OCI-LY1 (cell line): ENCODE results near the gene COLGALT1.

Experiments used
- H2AFZ ChIP-seq: fragments of 200-600 bp; sonication (generic), shearing (Covaris generic); 2 replicates; pipeline ENCODE4 v1.6.0; 2014; ENCODE audit warnings: antibody characterized with exemption, mild to moderate bottlenecking, low read length
- H3F3A ChIP-seq: fragments of 200-600 bp; sonication (generic), shearing (Covaris generic); 2 replicates; pipeline ENCODE4 v1.6.0; 2014; ENCODE audit warnings: mild to moderate bottlenecking, antibody characterized with exemption, low read length, moderate library complexity; ENCODE audit not compliant: insufficient read depth
- H3K27ac ChIP-seq: fragments of 200-600 bp; sonication (generic); 2 replicates; pipeline ENCODE4 v1.5.1; 2014; ENCODE audit warnings: low read length, mixed run types, mild to moderate bottlenecking, low read depth; ENCODE audit not compliant: poor library complexity, severe bottlenecking
- H3K27me3 ChIP-seq: fragments of 200-600 bp; sonication (generic); 2 replicates; pipeline ENCODE4 v1.6.0; 2014; ENCODE audit warnings: antibody characterized with exemption, mild to moderate bottlenecking, low read length, moderate library complexity; ENCODE audit not compliant: insufficient read depth
- H3K36me3 ChIP-seq: fragments of 200-600 bp; sonication (generic); 2 replicates; pipeline ENCODE4 v1.6.1; 2014; ENCODE audit warnings: mild to moderate bottlenecking, antibody characterized with exemption, low read length, moderate library complexity, mixed read lengths; ENCODE audit not compliant: insufficient read depth
- H3K4me1 ChIP-seq: fragments of 200-600 bp; sonication (generic); 2 replicates; pipeline ENCODE4 v1.5.1; 2014; ENCODE audit warnings: mild to moderate bottlenecking, low read length, moderate library complexity; ENCODE audit not compliant: insufficient read depth, severe bottlenecking
- H3K4me2 ChIP-seq: fragments of 200-600 bp; sonication (generic), shearing (Covaris generic); 2 replicates; pipeline ENCODE4 v1.6.1; 2014; ENCODE audit warnings: low read length
- H3K4me3 ChIP-seq: fragments of 200-600 bp; sonication (generic); 2 replicates; pipeline ENCODE4 v1.5.1; 2014; ENCODE audit warnings: low read length, low read depth, mild to moderate bottlenecking, mixed read lengths; ENCODE audit not compliant: poor library complexity, severe bottlenecking
- H3K79me2 ChIP-seq: fragments of 200-600 bp; shearing (Covaris generic); 2 replicates; pipeline ENCODE4 v1.6.1; 2016; ENCODE audit warnings: mixed run types, low read length, mixed read lengths; ENCODE audit not compliant: insufficient read depth
- H3K9ac ChIP-seq: fragments of 200-600 bp; sonication (generic), shearing (Covaris generic); 2 replicates; pipeline ENCODE4 v1.6.1; 2014; ENCODE audit warnings: mild to moderate bottlenecking, low read length, mixed read lengths
- H3K9me2 ChIP-seq: fragments of 200-600 bp; sonication (generic), shearing (Covaris generic); 2 replicates; pipeline ENCODE4 v1.6.1; 2014; ENCODE audit warnings: low read depth, mild to moderate bottlenecking, low read length, mixed read lengths
- H3K9me3 ChIP-seq: fragments of 200-600 bp; shearing (Covaris generic); 2 replicates; pipeline ENCODE4 v1.6.1; 2014; ENCODE audit warnings: low read length, mixed read lengths
- H4K20me1 ChIP-seq: fragments of 200-600 bp; sonication (generic), shearing (Covaris generic); 2 replicates; pipeline ENCODE4 v1.6.0; 2016; ENCODE audit warnings: mild to moderate bottlenecking, low read length; ENCODE audit not compliant: insufficient read depth
- EZH2 ChIP-seq: fragments of 200-600 bp; sonication (generic), shearing (Covaris generic); IDR thresholded peaks from 2 replicates; pipeline ENCODE4 v1.8.0; 2017; ENCODE audit warnings: borderline replicate concordance, mixed run types, mild to moderate bottlenecking, antibody characterized with exemption, low read length, moderate library complexity, mixed read lengths
- TF ChIP-seq, protein P1 (sequence below): fragments of 200-600 bp; sonication (generic), shearing (Covaris generic); IDR thresholded peaks from 2 replicates; pipeline ENCODE4 v1.5.1; 2017; ENCODE audit warnings: mild to moderate bottlenecking, antibody characterized with exemption, low read length, moderate library complexity, mixed read lengths

COLGALT1 gene

GRCh38 chr19:17599780-17600179 lies 44.3 kb downstream of the COLGALT1 start:
- no peak overlapping the region for H3K4me2 ChIP-seq
- H3K9me3 ChIP-seq, result no peaks in the 10 kb centered on the region
- no peaks in the 10 kb centered on the region for H3K79me2 ChIP-seq
- no peaks in the 10 kb centered on the region for H3F3A ChIP-seq
- H4K20me1 ChIP-seq, result no peaks in the 10 kb centered on the region
- no peak overlapping the region for H2AFZ ChIP-seq
- H3K9ac ChIP-seq, result no peak overlapping the region
- H3K36me3 ChIP-seq, result no peaks in the 10 kb centered on the region
- H3K27ac ChIP-seq, result no peak overlapping the region
- H3K4me3 ChIP-seq, result no peak overlapping the region
- H3K27me3 ChIP-seq, result peaks cover 4% of the 10 kb centered on the region; the same call in 1 of the 2 replicates
- TF ChIP-seq, protein P1, sequence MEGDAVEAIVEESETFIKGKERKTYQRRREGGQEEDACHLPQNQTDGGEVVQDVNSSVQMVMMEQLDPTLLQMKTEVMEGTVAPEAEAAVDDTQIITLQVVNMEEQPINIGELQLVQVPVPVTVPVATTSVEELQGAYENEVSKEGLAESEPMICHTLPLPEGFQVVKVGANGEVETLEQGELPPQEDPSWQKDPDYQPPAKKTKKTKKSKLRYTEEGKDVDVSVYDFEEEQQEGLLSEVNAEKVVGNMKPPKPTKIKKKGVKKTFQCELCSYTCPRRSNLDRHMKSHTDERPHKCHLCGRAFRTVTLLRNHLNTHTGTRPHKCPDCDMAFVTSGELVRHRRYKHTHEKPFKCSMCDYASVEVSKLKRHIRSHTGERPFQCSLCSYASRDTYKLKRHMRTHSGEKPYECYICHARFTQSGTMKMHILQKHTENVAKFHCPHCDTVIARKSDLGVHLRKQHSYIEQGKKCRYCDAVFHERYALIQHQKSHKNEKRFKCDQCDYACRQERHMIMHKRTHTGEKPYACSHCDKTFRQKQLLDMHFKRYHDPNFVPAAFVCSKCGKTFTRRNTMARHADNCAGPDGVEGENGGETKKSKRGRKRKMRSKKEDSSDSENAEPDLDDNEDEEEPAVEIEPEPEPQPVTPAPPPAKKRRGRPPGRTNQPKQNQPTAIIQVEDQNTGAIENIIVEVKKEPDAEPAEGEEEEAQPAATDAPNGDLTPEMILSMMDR, result no peak
- no peak for TF ChIP-seq EZH2
- H3K9me2 ChIP-seq, result no peaks in the 10 kb centered on the region
- no peaks in the 10 kb centered on the region for H3K4me1 ChIP-seq

GRCh38 chr19:17601683-17602082 lies 46.2 kb downstream of the COLGALT1 start:
- H3K27ac ChIP-seq, result no peak overlapping the region
- H4K20me1 ChIP-seq, result no peaks in the 10 kb centered on the region
- no peak overlapping the region for H2AFZ ChIP-seq
- no peaks in the 10 kb centered on the region for H3K79me2 ChIP-seq
- no peaks in the 10 kb centered on the region for H3F3A ChIP-seq
- no peak overlapping the region for H3K4me2 ChIP-seq
- H3K4me3 ChIP-seq, result no peak overlapping the region
- H3K9ac ChIP-seq, result no peak overlapping the region
- no peaks in the 10 kb centered on the region for H3K9me3 ChIP-seq
- H3K27me3 ChIP-seq, result peaks cover 4% of the 10 kb centered on the region; the same call in 1 of the 2 replicates
- peaks cover 12% of the 10 kb centered on the region for H3K4me1 ChIP-seq
- no peaks in the 10 kb centered on the region for H3K9me2 ChIP-seq
- H3K36me3 ChIP-seq, result no peaks in the 10 kb centered on the region
- TF ChIP-seq, protein P1, result no peak
- no peak for TF ChIP-seq EZH2

- H3K9ac ChIP-seq, result no peak overlapping the region
- no peak overlapping the region for H3K27ac ChIP-seq
- no peak overlapping the region for H3K4me3 ChIP-seq
- no peak overlapping the region for H3K4me2 ChIP-seq
- H3K79me2 ChIP-seq, result no peaks in the 10 kb centered on the region
- no peaks in the 10 kb centered on the region for H4K20me1 ChIP-seq
- H3K9me3 ChIP-seq, result no peaks in the 10 kb centered on the region
- H3K9me2 ChIP-seq, result no peaks in the 10 kb centered on the region
- TF ChIP-seq, protein P1, result no peak
- no peak for TF ChIP-seq EZH2
- no peaks in the 10 kb centered on the region for H3F3A ChIP-seq
- peaks cover 14% of the 10 kb centered on the region for H3K4me1 ChIP-seq
- H2AFZ ChIP-seq, result no peak overlapping the region
- H3K27me3 ChIP-seq, result peaks cover 4% of the 10 kb centered on the region; the same call in 1 of the 2 replicates
- no peaks in the 10 kb centered on the region for H3K36me3 ChIP-seq
Measured at GRCh38 chr19:17602217-17602616, 46.8 kb downstream of the COLGALT1 start.
